LoVo (cell line): ENCODE measurements around the gene RGS9.

Experiments
- DNase-seq: peaks from one replicate; pipeline ENCODE4 v3.0.0-alpha.2; 2016; ENCODE audit warnings: low spot score

RGS9 gene

DNA sequence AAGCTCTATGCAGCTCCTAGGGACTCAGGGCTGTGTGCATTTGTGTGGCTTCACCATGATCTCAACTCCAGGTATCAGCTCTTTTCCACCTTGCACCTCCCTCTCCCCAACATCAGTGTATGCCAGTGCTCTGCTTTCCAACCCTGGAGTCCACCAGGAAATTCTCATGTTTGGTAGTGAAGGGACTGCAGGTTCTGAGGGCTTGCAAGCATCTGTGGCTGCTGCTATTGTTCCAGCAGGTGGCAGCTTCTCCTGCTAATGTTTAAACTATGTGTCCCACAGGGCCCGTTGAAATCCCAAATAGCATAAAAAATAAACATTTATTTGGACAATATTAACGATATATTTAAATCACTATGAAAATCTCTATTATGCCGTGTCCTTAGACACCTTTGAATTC lies 82.0 kb downstream of the RGS9 start:
- no peak for DNase-seq

GRCh38 chr17:65219707-65220106 lies 82.5 kb downstream of the RGS9 start:
- no peak for DNase-seq

- peak; percentile 26 for DNase-seq
These were observed 83.6 kb downstream of the RGS9 start for GRCh38 chr17:65220732-65221131.

GRCh38 chr17:65222214-65222738 lies 85.1 kb downstream of the RGS9 start:
- no peak for DNase-seq

DNA sequence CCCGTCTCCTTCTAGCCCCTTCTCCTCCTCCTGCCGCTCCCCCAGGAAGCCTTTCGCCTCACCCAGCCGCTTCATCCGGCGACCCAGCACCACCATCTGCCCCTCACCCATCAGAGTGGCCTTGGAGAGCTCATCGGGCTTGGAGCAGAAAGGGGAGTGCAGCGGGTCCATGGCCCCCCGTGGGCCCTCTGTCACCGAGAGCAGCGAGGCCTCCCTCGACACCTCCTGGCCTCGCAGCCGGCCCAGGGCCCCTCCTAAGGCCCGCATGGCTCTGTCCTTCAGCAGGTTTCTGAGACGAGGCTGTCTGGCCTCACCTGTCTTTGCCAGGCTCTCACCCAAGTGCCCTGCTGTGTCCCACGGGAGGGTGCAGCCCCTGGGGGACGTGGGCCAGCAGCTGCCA lies 87.9 kb downstream of the RGS9 start:
- no peak for DNase-seq

DNA sequence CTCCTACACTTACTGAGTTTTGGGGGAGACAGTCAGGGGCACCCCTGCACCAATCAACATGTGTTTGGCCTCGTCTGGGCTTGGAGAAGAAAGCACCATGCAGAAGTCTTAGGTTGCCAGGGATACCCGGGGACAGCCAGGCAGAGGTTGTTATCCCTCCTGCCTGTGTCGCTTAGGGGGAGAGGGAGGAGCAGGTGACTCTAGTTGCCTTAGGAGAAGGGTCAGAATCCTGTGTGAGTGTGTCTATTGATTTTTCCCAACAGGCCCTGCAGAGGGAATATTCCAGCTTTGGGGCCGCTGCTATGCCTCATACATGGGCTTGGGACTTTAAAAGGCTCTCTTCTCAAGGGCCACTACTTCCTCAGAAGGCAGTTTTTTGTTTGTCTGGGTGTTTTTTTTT lies 89.1 kb downstream of the RGS9 start:
- DNase-seq = no peak

DNA sequence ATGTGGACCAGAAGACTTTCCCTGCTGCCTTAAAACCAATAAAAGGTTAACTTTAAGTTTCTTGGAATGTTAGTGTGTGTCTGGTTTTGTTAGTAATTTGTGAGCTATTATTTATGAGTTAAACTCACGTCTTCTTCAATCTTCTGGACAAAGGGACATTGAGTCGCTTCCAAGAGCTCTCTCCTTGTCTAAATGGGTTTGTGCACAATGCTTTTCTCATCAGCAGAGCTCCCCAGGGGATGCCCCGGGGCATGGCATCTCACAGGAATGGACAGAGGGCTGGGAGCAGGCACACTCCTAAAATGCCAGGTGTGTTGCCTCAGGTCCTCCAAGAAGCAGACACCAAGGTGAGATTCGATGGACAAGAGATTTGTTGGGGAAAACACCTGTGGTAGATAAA lies 90.5 kb downstream of the RGS9 start:
- DNase-seq = no peak

- no peak for DNase-seq
These were observed 91.1 kb downstream of the RGS9 start for GRCh38 chr17:65228287-65228686.

DNA sequence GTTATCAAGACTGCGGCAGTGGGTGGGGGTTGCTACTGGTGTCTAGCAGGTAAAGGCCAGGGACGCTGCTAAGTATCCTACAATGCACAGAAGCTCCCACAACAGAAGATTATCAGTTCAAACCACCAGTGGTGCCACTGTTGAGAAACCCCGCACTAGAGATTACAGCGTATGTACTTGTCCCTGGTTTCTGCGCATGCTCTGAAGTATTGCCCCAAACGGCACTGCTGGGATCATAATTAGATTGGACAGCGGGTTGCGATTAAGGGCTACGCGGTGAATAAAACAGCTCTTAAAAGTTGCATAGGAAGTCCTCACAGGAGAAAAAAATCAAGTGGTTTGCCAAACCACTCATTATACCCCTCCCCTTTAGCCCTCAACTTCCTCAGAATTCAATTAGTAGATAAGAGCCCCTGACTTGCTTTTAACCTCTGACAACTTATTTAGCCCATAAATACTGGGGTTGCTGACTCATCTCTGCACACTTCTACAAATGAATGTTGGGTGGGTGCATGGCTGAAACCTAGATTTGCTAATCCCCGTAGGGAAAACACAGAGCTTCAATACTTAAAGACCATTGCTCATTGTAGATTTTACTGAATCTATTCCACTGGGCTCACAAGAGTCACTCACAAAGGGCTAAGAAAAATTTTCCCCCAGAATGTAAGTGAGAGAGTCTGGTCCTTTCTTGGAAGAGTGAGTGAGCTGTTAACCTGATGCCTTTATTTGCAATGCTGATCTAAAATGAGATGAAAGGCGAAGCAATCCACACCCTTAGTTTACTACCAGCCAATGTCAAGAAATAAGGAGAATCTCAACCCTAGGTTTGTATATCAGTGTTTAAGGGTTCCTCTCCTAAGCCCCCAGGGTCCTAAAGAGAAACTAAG lies 91.8 kb downstream of the RGS9 start:
- DNase-seq = peak; percentile 92

DNA sequence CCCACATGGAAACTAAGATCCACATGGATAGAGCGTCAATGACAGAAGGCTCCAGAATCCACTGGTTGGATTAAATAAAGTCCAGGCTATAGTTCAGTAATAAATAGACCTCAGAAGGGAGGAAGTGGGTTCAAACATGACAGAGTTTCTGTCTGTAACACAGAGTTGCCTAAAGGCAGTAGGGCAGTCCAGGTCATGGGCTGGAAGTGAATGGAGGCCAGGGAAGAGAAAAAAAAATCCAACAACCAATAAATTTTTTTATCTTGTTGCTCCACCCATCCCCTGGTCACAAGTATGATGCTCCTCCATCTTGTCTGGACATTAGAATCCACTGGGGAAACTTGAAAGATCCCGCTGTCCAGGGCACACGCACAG lies 92.4 kb downstream of the RGS9 start:
- DNase-seq = peak; percentile 52

DNA sequence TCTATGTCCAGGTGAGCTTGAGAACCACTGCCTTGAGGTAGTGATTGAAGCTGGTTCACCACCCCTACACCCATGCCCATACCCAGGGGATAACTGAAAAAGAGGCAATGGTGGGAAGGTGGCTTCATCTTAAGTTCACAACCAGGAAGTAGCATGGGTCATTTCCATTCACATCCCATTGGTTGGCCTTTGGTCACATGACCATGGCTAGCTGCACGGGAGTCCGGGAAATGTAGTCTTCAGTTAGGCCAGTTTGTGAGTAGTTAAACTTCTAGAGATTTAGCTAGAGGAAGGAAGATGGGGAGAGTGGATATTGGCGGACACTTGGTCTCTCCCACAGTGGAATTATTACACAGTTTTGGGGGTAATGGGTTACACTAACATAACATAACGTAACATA lies 92.9 kb downstream of the RGS9 start:
- DNase-seq = no peak

- DNase-seq = no peak
These were observed 93.9 kb downstream of the RGS9 start for GRCh38 chr17:65231086-65231485.

DNA sequence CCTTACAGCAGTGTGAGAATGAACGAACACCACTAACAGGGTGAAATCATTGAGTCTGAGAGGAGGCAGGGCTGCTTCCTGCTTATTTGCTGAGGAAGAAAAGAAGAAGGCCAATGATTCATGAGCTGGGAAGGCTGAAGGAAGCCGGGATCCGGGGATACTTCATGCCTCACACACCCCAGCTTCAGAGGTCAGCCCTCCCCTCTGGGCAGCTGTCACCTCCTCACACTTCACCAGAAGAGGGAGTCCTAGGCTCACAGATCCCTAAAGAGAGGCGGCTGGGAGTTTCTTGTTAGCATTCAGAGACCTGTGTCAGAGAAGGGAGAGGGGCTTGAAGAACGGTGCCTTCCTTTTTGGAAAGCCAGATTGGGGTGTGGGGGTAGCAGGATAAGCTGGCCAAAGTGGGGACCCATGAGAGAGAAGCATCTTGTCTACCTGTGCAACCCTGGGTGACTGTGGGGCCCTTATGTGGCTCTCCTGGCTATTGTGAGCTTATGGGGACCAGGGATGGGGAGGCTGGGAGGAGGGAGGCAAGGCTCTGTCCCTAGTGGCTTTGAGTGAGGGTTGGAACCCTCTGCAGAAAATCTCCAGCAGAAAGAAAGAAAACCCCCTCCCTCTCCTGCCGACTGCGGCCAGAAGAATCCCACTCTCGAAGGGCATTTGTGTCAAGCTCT lies 94.6 kb downstream of the RGS9 start:
- peak; percentile 80 for DNase-seq

DNA sequence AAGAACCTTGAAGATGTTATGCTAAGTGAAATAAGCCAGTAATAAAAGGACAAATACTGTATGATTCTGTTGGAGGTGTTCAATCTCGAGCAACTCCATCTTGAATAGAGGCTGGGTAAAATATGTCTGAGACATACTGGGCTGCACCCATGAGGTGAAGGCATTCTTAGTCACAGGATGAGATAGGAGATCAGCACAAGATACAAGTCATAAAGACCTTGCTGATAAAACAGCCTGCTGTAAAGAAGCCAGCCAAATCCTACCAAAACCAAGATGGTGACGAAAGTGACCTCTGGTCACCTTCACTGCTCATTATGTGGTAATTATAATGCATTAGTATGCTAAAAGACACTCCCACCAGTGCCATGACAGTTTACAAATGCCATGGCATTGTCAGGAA lies 98.1 kb downstream of the RGS9 start:
- DNase-seq = peak; percentile 25

DNA sequence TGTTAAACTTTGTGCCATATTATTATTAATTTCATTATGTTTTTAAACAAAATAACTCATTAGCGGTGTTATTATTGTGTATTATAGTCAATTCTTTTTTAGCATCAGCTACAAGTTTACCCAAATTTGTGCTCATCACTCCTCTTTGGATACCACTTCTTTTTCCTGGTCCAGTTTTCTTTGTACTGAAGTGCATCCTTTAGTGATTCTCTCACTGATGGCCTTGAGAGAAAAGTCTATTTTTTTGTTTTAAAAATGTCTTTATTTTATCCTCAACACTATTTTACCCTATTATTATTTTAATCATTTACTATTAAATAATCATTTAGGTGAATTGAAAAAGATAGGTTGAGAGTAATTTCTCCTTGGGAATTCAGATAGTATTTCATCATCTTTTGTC lies 99.2 kb downstream of the RGS9 start:
- no peak for DNase-seq

GRCh38 chr17:65243838-65244625 lies 106.9 kb downstream of the RGS9 start:
- DNase-seq = peak; percentile 89

DNA sequence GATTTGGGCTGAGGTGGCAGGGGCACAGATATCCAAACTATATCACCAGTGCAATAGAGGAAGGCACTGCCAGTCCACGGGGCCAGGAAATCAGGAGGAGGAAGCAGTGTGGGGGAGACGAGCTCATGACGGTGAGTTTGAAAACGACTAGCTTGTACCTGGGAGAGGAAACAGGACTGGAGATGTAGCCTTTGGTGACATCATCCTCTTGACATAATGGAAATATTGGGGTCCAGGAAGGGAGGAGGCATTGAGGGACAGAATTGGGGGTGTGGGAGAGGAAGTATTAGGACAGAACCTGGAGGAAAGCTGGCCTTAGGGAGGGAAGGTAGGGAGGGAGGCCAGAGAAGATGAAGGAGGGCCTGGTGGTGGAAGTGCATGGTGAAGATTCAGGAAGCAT lies 109.1 kb downstream of the RGS9 start:
- DNase-seq = no peak

GRCh38 chr17:65249774-65250173 lies 112.6 kb downstream of the RGS9 start:
- DNase-seq = peak; percentile 57

- no peak for DNase-seq
These were observed 117.0 kb downstream of the RGS9 start for GRCh38 chr17:65254166-65254565.

GRCh38 chr17:65259281-65259680 lies 122.1 kb downstream of the RGS9 start:
- no peak for DNase-seq

- DNase-seq = no peak
These were observed 122.7 kb downstream of the RGS9 start for GRCh38 chr17:65259696-65260485.

GRCh38 chr17:65260626-65261025 lies 123.5 kb downstream of the RGS9 start:
- no peak for DNase-seq
